Panc1 (cell line): ENCODE data around the gene SH3PXD2B. TPM values are rescaled to one million over a fixed set of nuclear protein-coding genes. Genes with fewer than 3 reads are reported as not detected.

Source experiments
- ATAC-seq: fragments of 200-7000 bp; cut with Tn5 transposase; 2 replicates; pipeline ENCODE4 v1.9.1; 2020; ENCODE audit warnings: mild to moderate bottlenecking, moderate library complexity
- BruUV-seq: library from RNA; stranded (reverse); fragments of 400-500 nt; replicated peaks from 2 replicates; lab custom pipeline; 2021; lab: Mats Ljungman, UMichigan
- CTCF ChIA-PET: fragments of 300-600 bp; sonication (Branson Sonifier 250); formaldehyde crosslinking; loops from one replicate; lab custom pipeline; 2022; ENCODE audit warnings: antibody characterized with exemption; lab: Charles Lee
- POLR2A ChIA-PET: fragments of 300-600 bp; sonication (Branson Sonifier 250); formaldehyde crosslinking; loops from one replicate; lab custom pipeline; 2022; ENCODE audit warnings: antibody characterized with exemption; lab: Charles Lee
- DNase-seq: peaks from one replicate; pipeline ENCODE4 v3.0.0-alpha.2; 2010; ENCODE audit warnings: low read depth, low spot score
- H3K27ac ChIP-seq: 2 replicates; pipeline ENCODE4 v1.5.1; 2011; ENCODE audit warnings: mild to moderate bottlenecking, low read length, inconsistent platforms
- H3K27me3 ChIP-seq: fragments of 200-500 bp; sonication (Bioruptor generic); 2 replicates; pipeline ENCODE4 v1.6.0; 2014; ENCODE audit warnings: low read length, inconsistent platforms; ENCODE audit not compliant: control insufficient read depth, insufficient read depth
- H3K36me3 ChIP-seq: fragments of 200-500 bp; sonication (Bioruptor generic); 2 replicates; pipeline ENCODE4 v1.5.1; 2014; ENCODE audit warnings: inconsistent platforms, mild to moderate bottlenecking, low read length, moderate library complexity; ENCODE audit not compliant: control insufficient read depth, insufficient read depth
- H3K4me1 ChIP-seq: 2 replicates; pipeline ENCODE4 v1.5.1; 2011; ENCODE audit warnings: inconsistent platforms, mild to moderate bottlenecking, low read length, moderate library complexity; ENCODE audit not compliant: control insufficient read depth, insufficient read depth
- H3K4me3 ChIP-seq, 2 experiments: 2 replicates each; pipeline ENCODE4 v1.5.1; 2011 to 2012; ENCODE audit warnings: low read depth in 2 of 2, low read length in 2 of 2, mild to moderate bottlenecking in 2 of 2, inconsistent platforms in 1 of 2, moderate library complexity in 1 of 2
- H3K9me3 ChIP-seq: fragments of 200-500 bp; sonication (Bioruptor generic); 2 replicates; pipeline ENCODE4 v1.5.1; 2014; ENCODE audit warnings: low read depth, mild to moderate bottlenecking, inconsistent platforms, low read length, moderate library complexity; ENCODE audit not compliant: control insufficient read depth, insufficient read depth
- POLR2AphosphoS5 ChIP-seq: IDR thresholded peaks from 2 replicates; pipeline ENCODE4 v1.6.1; 2012; ENCODE audit warnings: mild to moderate bottlenecking, low read depth, low read length, moderate library complexity
- SIN3A ChIP-seq: IDR thresholded peaks from 2 replicates; pipeline ENCODE4 v1.6.1; 2012; ENCODE audit warnings: low read depth, mild to moderate bottlenecking, low read length, moderate library complexity, borderline replicate concordance; ENCODE audit not compliant: insufficient read depth
- TCF7L2 ChIP-seq: IDR thresholded peaks from 2 replicates; pipeline ENCODE4 v1.6.1; 2011; ENCODE audit warnings: mild to moderate bottlenecking, low read depth, low read length, inconsistent platforms
- in situ Hi-C: cut with HindIII; loops from 2 replicates; pipeline ENCODE4 v1.10.0; 2016; ENCODE audit warnings: low sequenced_read_pairs, low pct_unique_long_range_greater_than_20kb
- intact Hi-C: fragments of 100-400 bp; cut with micrococcal nuclease; formaldehyde crosslinking; loops from one replicate; pipeline ENCODE4 v1.10.0; 2022; ENCODE audit not compliant: unreplicated experiment
- total RNA-seq: library from RNA; stranded (reverse); gene quantifications from one replicate; pipeline ENCODE4 v1.2.1, GENCODE V29; 2021; ENCODE audit not compliant: unreplicated experiment
- TF ChIP-seq, protein P1 (sequence below): fragments of 450-650 bp; IDR thresholded peaks from 2 replicates; pipeline ENCODE4 v1.5.1; 2017; ENCODE audit warnings: mild to moderate bottlenecking
- TF ChIP-seq, protein P2 (sequence below), 2 experiments: IDR thresholded peaks; 2 replicates each; pipeline ENCODE4 v1.6.1; 2011 to 2012; ENCODE audit warnings: low read depth in 2 of 2, control low read depth in 1 of 2, low read length in 1 of 2, mild to moderate bottlenecking in 1 of 2, moderate library complexity in 1 of 2; ENCODE audit not compliant: insufficient read depth in 1 of 2

SH3PXD2B gene
- total RNA-seq, 1 experiment from 2014 or later = 39.7 TPM

DNA sequence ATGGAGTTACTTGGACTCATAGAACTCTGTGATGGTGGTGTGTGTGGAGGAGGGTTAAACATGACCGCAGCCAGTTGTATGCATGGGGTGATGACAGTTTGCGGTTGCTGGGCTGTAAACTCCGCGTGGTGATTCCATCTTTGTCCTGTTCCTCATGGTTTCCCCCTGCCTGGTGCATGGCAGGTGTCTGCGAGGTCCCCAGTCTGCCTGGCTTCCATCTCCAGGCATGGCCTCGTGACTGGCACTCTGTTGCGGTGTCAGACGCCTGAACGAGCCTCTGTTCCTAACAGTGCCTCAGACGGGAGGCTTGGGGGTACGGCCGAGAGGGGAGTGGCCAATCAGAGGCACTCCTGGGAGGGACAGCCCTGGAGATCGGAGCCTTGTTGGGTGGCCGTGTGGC lies 33.9 kb upstream of the SH3PXD2B start:
- no peak for ATAC-seq
- TF ChIP-seq SIN3A (no peak), POLR2AphosphoS5 (no peak), TCF7L2 (no peak)
- TF ChIP-seq, protein P1, sequence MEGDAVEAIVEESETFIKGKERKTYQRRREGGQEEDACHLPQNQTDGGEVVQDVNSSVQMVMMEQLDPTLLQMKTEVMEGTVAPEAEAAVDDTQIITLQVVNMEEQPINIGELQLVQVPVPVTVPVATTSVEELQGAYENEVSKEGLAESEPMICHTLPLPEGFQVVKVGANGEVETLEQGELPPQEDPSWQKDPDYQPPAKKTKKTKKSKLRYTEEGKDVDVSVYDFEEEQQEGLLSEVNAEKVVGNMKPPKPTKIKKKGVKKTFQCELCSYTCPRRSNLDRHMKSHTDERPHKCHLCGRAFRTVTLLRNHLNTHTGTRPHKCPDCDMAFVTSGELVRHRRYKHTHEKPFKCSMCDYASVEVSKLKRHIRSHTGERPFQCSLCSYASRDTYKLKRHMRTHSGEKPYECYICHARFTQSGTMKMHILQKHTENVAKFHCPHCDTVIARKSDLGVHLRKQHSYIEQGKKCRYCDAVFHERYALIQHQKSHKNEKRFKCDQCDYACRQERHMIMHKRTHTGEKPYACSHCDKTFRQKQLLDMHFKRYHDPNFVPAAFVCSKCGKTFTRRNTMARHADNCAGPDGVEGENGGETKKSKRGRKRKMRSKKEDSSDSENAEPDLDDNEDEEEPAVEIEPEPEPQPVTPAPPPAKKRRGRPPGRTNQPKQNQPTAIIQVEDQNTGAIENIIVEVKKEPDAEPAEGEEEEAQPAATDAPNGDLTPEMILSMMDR = no peak
- TF ChIP-seq, protein P2, sequence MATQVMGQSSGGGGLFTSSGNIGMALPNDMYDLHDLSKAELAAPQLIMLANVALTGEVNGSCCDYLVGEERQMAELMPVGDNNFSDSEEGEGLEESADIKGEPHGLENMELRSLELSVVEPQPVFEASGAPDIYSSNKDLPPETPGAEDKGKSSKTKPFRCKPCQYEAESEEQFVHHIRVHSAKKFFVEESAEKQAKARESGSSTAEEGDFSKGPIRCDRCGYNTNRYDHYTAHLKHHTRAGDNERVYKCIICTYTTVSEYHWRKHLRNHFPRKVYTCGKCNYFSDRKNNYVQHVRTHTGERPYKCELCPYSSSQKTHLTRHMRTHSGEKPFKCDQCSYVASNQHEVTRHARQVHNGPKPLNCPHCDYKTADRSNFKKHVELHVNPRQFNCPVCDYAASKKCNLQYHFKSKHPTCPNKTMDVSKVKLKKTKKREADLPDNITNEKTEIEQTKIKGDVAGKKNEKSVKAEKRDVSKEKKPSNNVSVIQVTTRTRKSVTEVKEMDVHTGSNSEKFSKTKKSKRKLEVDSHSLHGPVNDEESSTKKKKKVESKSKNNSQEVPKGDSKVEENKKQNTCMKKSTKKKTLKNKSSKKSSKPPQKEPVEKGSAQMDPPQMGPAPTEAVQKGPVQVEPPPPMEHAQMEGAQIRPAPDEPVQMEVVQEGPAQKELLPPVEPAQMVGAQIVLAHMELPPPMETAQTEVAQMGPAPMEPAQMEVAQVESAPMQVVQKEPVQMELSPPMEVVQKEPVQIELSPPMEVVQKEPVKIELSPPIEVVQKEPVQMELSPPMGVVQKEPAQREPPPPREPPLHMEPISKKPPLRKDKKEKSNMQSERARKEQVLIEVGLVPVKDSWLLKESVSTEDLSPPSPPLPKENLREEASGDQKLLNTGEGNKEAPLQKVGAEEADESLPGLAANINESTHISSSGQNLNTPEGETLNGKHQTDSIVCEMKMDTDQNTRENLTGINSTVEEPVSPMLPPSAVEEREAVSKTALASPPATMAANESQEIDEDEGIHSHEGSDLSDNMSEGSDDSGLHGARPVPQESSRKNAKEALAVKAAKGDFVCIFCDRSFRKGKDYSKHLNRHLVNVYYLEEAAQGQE (IDR thresholded peaks at IDR 0.05; ENCODE audit: insufficient read depth in 1 of 2, low read depth in 2 of 2, low read length in 1 of 2) = no peak
- BruUV-seq = no TSS peak
- in situ Hi-C loops (no loop called here), intact Hi-C loops (no loop called here)
- H3K27ac ChIP-seq = no peak overlapping the region
- ChIA-PET POLR2A (no interaction called here), CTCF (no interaction called here)
- H3K4me1 ChIP-seq = no peaks in the 10 kb centered on the region
- DNase-seq = no peak
- no peaks in the 10 kb centered on the region for H3K9me3 ChIP-seq
- H3K36me3 ChIP-seq = no peaks in the 10 kb centered on the region
- H3K4me3 ChIP-seq = no peak overlapping the region
- H3K27me3 ChIP-seq = no peaks in the 10 kb centered on the region

DNA sequence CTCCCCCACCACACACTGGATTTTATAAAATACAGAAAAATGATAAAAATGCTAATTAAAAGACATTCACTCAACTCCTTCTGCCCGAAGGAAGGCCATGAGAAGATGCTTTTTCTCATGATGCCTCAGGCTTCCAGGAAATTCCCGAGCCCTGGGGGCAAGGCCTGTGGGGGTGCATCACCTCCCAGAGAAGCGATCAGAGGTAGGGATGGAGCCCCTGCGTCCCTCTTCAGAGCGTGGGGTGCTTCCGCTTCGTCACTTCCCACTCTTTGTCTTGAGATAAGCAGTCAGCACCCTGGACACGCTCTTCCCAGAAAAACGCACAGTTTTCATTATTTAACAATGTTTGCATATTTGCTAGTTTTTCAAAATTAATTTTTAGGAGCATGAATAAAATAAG lies 33.3 kb upstream of the SH3PXD2B start:
- Histone ChIP-seq H3K9me3 (no peaks in the 10 kb centered on the region), H3K27ac (no peak overlapping the region), H3K4me3 (no peak overlapping the region), H3K4me1 (no peaks in the 10 kb centered on the region), H3K36me3 (no peaks in the 10 kb centered on the region), H3K27me3 (no peaks in the 10 kb centered on the region)
- TF ChIP-seq POLR2AphosphoS5 (no peak), TCF7L2 (no peak), SIN3A (no peak)
- TF ChIP-seq, protein P1 = no peak
- TF ChIP-seq, protein P2 (IDR thresholded peaks at IDR 0.05; ENCODE audit: insufficient read depth in 1 of 2, low read depth in 2 of 2, low read length in 1 of 2) = no peak
- no peak for ATAC-seq
- ChIA-PET POLR2A (no interaction called here), CTCF (no interaction called here)
- in situ Hi-C loops = no loop called here
- no peak for DNase-seq
- no TSS peak for BruUV-seq
- intact Hi-C loops = no loop called here
